Panc1 (cell line): ENCODE measurements around the gene PRKG1.

Source experiments
- CTCF ChIP-seq: fragments of 450-650 bp; IDR thresholded peaks from 2 replicates; pipeline ENCODE4 v1.5.1; 2017; ENCODE audit warnings: mild to moderate bottlenecking
- POLR2AphosphoS5 ChIP-seq: IDR thresholded peaks from 2 replicates; pipeline ENCODE4 v1.6.1; 2012; ENCODE audit warnings: mild to moderate bottlenecking, low read depth, low read length, moderate library complexity
- SIN3A ChIP-seq: IDR thresholded peaks from 2 replicates; pipeline ENCODE4 v1.6.1; 2012; ENCODE audit warnings: low read depth, mild to moderate bottlenecking, low read length, moderate library complexity, borderline replicate concordance; ENCODE audit not compliant: insufficient read depth

GRCh38 chr10:51073453-51074237 is 642 bp upstream of the PRKG1 start:
- TF ChIP-seq CTCF: no peak
- TF ChIP-seq POLR2AphosphoS5: no peak
- TF ChIP-seq SIN3A: no peak
